NOMO-1 treated with DMSO at 0.1 percent for 48 hours (cell line): ENCODE measurements around the gene GOLGA2.
"Not testable (repeated sequence)": the region's sequence is repeated elsewhere in the genome, so short reads cannot be mapped to it uniquely, and the experiment has no call there.

Experiments
- DNase-seq: peaks from one replicate; lab custom pipeline; 2025; ENCODE audit not compliant: unreplicated experiment; lab: John Stamatoyannopoulos, UW

GOLGA2 gene

GRCh38 chr9:128243215-128244018 is 32.4 kb downstream of the GOLGA2 start:
- no peak for DNase-seq

- DNase-seq, result no peak
Observed at GRCh38 chr9:128242828-128243214, 33.0 kb downstream of the GOLGA2 start.

- DNase-seq, result no peak
Observed at GRCh38 chr9:128242124-128242523, 33.7 kb downstream of the GOLGA2 start.

GRCh38 chr9:128233817-128234406 is 41.9 kb downstream of the GOLGA2 start:
- DNase-seq, result no peak

- no peak for DNase-seq
Observed at GRCh38 chr9:128232528-128233428, 43.0 kb downstream of the GOLGA2 start.

- no peak for DNase-seq
Observed at GRCh38 chr9:128231638-128232527, 43.9 kb downstream of the GOLGA2 start.

GRCh38 chr9:128230897-128231296 is 44.9 kb downstream of the GOLGA2 start:
- not testable (repeated sequence) for DNase-seq

- peak; percentile 69 for DNase-seq
Observed at GRCh38 chr9:128226412-128226801, 49.4 kb downstream of the GOLGA2 start.

- no peak for DNase-seq
Observed at GRCh38 chr9:128225770-128226411, 49.9 kb downstream of the GOLGA2 start.

- DNase-seq, result no peak
Observed at GRCh38 chr9:128224877-128225276, 50.9 kb downstream of the GOLGA2 start.

GRCh38 chr9:128222880-128223670 is 52.7 kb downstream of the GOLGA2 start:
- DNase-seq, result no peak

- DNase-seq, result no peak
Observed at GRCh38 chr9:128222026-128222425, 53.8 kb downstream of the GOLGA2 start.

GRCh38 chr9:128219831-128220230 is 56.0 kb downstream of the GOLGA2 start:
- no peak for DNase-seq

- peak; percentile 96 for DNase-seq
Observed at GRCh38 chr9:128218518-128219389, 57.1 kb downstream of the GOLGA2 start.

- no peak for DNase-seq
Observed at GRCh38 chr9:128218172-128218517, 57.7 kb downstream of the GOLGA2 start.

- DNase-seq, result no peak
Observed at GRCh38 chr9:128216781-128217553, 58.8 kb downstream of the GOLGA2 start.

- no peak for DNase-seq
Observed at GRCh38 chr9:128215491-128216409, 60.1 kb downstream of the GOLGA2 start.
